CD4-positive, alpha-beta T cell treated with Interleukin-6 for 4 hours (primary cell): ENCODE measurements around the gene KCNAB1.

Experiments used
- DNase-seq: peaks from one replicate; pipeline ENCODE4 v3.0.0-alpha.2; 2020; ENCODE audit warnings: mixed read lengths

KCNAB1 gene

GRCh38 chr3:156587760-156588069, 467.3 kb downstream of the KCNAB1 start:
- no peak for DNase-seq
